ENCODE results near the gene CDH23. TPM values are rescaled to one million over a fixed set of nuclear protein-coding genes. Genes with fewer than 3 reads are reported as not detected.

Gene CDH23
- total and polyA plus RNA-seq, 2 of the 8 experiments (the other 6 are each of a cell fraction or from before 2014, with no cell fraction given) = 1.9 to 4.9 TPM

DNA sequence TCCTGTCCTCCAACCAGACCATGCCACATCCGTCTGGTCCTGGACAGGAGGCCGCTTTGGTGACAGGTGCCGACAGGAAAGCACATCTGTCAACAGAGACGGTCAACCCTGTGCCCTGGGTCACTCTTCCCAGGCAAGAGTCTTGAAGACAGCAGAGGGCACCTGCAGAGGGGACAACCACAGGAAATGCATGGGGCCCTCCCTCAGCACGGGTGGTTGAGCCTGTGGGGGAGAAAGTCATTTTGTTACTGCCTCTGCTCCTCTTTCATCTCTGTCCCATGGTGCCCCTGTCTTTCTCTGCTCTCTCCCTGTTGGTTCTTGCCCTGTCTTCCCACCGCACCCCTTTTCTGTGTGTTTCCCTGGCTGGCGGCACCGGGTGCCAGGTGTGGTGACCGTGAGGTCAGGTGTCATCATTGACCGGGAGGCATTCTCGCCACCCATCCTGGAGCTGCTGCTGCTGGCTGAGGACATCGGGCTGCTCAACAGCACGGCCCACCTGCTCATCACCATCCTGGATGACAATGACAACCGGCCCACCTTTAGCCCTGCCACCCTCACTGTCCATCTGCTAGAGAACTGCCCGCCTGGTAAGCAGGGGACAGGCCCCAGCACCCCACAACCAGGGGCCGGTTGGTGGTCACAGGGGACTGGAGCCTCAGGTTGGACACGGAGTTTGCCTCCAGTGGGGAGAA lies 394.2 kb downstream of the CDH23 start:
- Histone ChIP-seq H3K56ac (replicated peaks; ENCODE audit: insufficient read length, low read depth, low read length) (no peak overlapping the region), H3K4me2 (ENCODE audit: insufficient read depth in 1 of 2, low read depth in 2 of 2, low read length in 2 of 2) (no peak overlapping the region), H2BK120ac (replicated peaks; ENCODE audit: low read depth, low read length) (no peak overlapping the region), H4K91ac (replicated peaks; ENCODE audit: insufficient read length, low read length) (no peak overlapping the region), H2AK5ac (ENCODE audit: low read depth, low read length) (no peak overlapping the region), H2BK20ac (ENCODE audit: low read length) (no peak overlapping the region), H3K14ac (ENCODE audit: insufficient read length) (no peak overlapping the region), H3K36me3 (ENCODE audit: control insufficient read depth in 2 of 4, insufficient read depth in 4 of 4, low read length in 3 of 4) (no peaks in the 10 kb centered on the region), H3K4me3 (ENCODE audit: extremely low read depth in 1 of 4, insufficient read depth in 2 of 4, low read depth in 3 of 4, low read length in 4 of 4) (no peak overlapping the region), H3K18ac (ENCODE audit: extremely low read depth, low read length) (no peak overlapping the region), H2BK5ac (ENCODE audit: low read depth, low read length) (no peak overlapping the region), H3K9ac (replicated peaks in 1 of 4; ENCODE audit: extremely low read depth in 1 of 4, low read depth in 3 of 4, low read length in 3 of 4) (no peak overlapping the region), H3K4ac (replicated peaks; ENCODE audit: insufficient read length, low read depth, low read length) (no peak overlapping the region), H3K4me1 (replicated peaks in 1 of 4; ENCODE audit: control insufficient read depth in 3 of 4, insufficient read depth in 4 of 4, low read length in 3 of 4) (no peaks in the 10 kb centered on the region), H3K23me2 (ENCODE audit: low read depth, low read length) (no peaks in the 10 kb centered on the region), H3K9me3 (ENCODE audit: insufficient read depth in 2 of 2, low read depth in 1 of 2, low read length in 1 of 2) (no peaks in the 10 kb centered on the region), H4K20me1 (replicated peaks in 1 of 2; ENCODE audit: control insufficient read depth in 1 of 2, insufficient read depth in 2 of 2, low read length in 2 of 2) (no peaks in the 10 kb centered on the region), H3K23ac (ENCODE audit: insufficient read length) (no peak overlapping the region), H2AFZ (ENCODE audit: low read length) (no peak overlapping the region), H3K27ac (ENCODE audit: low read depth, low read length) (no peak overlapping the region), H3K27me3 (replicated peaks in 1 of 4; ENCODE audit: control insufficient read depth in 3 of 4, extremely low read depth in 1 of 4, insufficient read depth in 3 of 4, low read length in 3 of 4) (no peaks in the 10 kb centered on the region), H3K79me2 (ENCODE audit: control insufficient read depth in 1 of 2, insufficient read depth in 2 of 2, low read length in 2 of 2) (no peaks in the 10 kb centered on the region), H4K8ac (ENCODE audit: extremely low read depth, insufficient read depth, low read length) (no peak overlapping the region), H2BK12ac (ENCODE audit: low read depth, low read length) (no peak overlapping the region), H3K79me1 (ENCODE audit: low read depth, low read length) (no peaks in the 10 kb centered on the region), H4K5ac (ENCODE audit: insufficient read length, low read depth, low read length) (no peak overlapping the region), H2BK15ac (ENCODE audit: low read length) (no peak overlapping the region)
- WGBS, 2 experiments (ENCODE audit: extremely low coverage in 1 of 2, insufficient coverage in 1 of 2, insufficient read length in 1 of 2, insufficient replicate concordance in 2 of 2, low coverage in 1 of 2, low lambda C conversion rate in 2 of 2, missing lambda C conversion rate in 1 of 2) = 95% methylated on average over 16 of the region's 17 CpGs; no CpG with 5 or more reads in 1 of the 2 experiments
- no peak for TF ChIP-seq CBX8 (IDR thresholded peaks at IDR 0.05; ENCODE audit: borderline replicate concordance, low read depth, low read length)
- TF ChIP-seq CHD1 (IDR thresholded peaks at IDR 0.05; ENCODE audit: low read depth, low read length) = no peak
- no peak for TF ChIP-seq ASH2L (IDR thresholded peaks at IDR 0.05; ENCODE audit: low read length)
- TF ChIP-seq EGR1 (IDR thresholded peaks at IDR 0.05; ENCODE audit: borderline replicate concordance, low read depth, low read length) = no peak
- TF ChIP-seq CEBPB (IDR thresholded peaks at IDR 0.05; ENCODE audit: low read depth, low read length) = no peak
- no peak for TF ChIP-seq USF2 (IDR thresholded peaks at IDR 0.05; ENCODE audit: low read length)
- CTCF ChIA-PET (ENCODE audit: partially characterized antibody) = interaction anchor here (1.6 kb wide), 1 partner anchor 13 kb away, joined by 5 read pairs; no protein-coding TSS in a partner anchor
- no peak for FAIRE-seq
- no peak for DNase-seq (ENCODE audit: low read depth in 1 of 2, low spot score in 2 of 2)
- POLR2A ChIA-PET (ENCODE audit: partially characterized antibody) = interaction anchor here (0.6 kb wide), 1 partner anchor 944 kb away, joined by 3 read pairs; no protein-coding TSS in a partner anchor
